HepG2 (cell line): Measurements from ENCODE around the gene RABGAP1. TPM values are rescaled to one million over a fixed set of nuclear protein-coding genes. Genes with fewer than 3 reads are reported as not detected.
A peak's percentile ranks its signal among the peaks of the same experiment; 100 is the strongest.

Experiments used
- AGO2 ChIP-seq: fragments of 200-400 bp; formaldehyde crosslinking; optimal IDR thresholded peaks from 2 replicates; pipeline ENCODE3; 2017; ENCODE audit warnings: mild to moderate bottlenecking, low read depth, low read length, moderate library complexity
- BHLHE40 ChIP-seq: IDR thresholded peaks from 2 replicates; pipeline ENCODE4 v1.6.1; 2011; ENCODE audit warnings: low read length, improper control_type of control experiment
- CREB1 ChIP-seq, 2 experiments: fragments of 450-650 bp in 1 of 2; IDR thresholded peaks; 2 replicates each; pipeline ENCODE4 v1.6.1; 2016 to 2017; ENCODE audit warnings: control low read depth in 1 of 2, mild to moderate bottlenecking in 1 of 2, missing compliant biosample characterization in 1 of 2, missing genetic modification characterization in 1 of 2
- EHMT2 ChIP-seq: fragments of 200-600 bp; sonication (generic); IDR thresholded peaks from 2 replicates; pipeline ENCODE4 v1.7.0; 2017; ENCODE audit warnings: antibody characterized with exemption, low read depth, low read length, borderline replicate concordance
- ISX ChIP-seq: sonication (generic); formaldehyde crosslinking; conservative IDR thresholded peaks from 2 replicates; pipeline ENCODE4 v1.5.0; 2020; ENCODE audit warnings: missing genetic modification reagents
- MAFK ChIP-seq, 2 experiments: IDR thresholded peaks in 1 of 2; conservative IDR thresholded peaks in 1 of 2; 2 replicates each; pipeline ENCODE4 v1.6.1; 2011; ENCODE audit warnings: improper control_type of control experiment in 2 of 2, low read length in 2 of 2
- MZF1 ChIP-seq: sonication (generic); formaldehyde crosslinking; IDR thresholded peaks from 2 replicates; pipeline ENCODE4 v1.8.1; 2023; ENCODE audit warnings: mild to moderate bottlenecking, missing genetic modification reagents, borderline replicate concordance
- RFX3 ChIP-seq: IDR thresholded peaks from 2 replicates; pipeline ENCODE4 v1.6.1; 2016; ENCODE audit warnings: missing biosample characterization, missing genetic modification reagents
- TBL1XR1 ChIP-seq: fragments of 150-350 bp; IDR thresholded peaks from 2 replicates; pipeline ENCODE4 v1.6.1; 2014; ENCODE audit warnings: borderline replicate concordance, low read length; ENCODE audit not compliant: partially characterized antibody
- ZFY ChIP-seq: sonication (generic); formaldehyde crosslinking; IDR thresholded peaks from 2 replicates; pipeline ENCODE4 v1.4.0; 2020; ENCODE audit warnings: missing genetic modification reagents
- ZNF205 ChIP-seq: IDR thresholded peaks from 2 replicates; pipeline ENCODE4 v1.6.1; 2018; ENCODE audit warnings: missing biosample characterization, missing genetic modification reagents
- ZNF224 ChIP-seq: sonication (generic); formaldehyde crosslinking; IDR thresholded peaks from 2 replicates; pipeline ENCODE4 v1.5.0; 2020; ENCODE audit warnings: mild to moderate bottlenecking, missing genetic modification reagents
- ZNF253 ChIP-seq: sonication (generic); formaldehyde crosslinking; IDR thresholded peaks from 2 replicates; pipeline ENCODE4 v1.8.0; 2022; ENCODE audit warnings: mild to moderate bottlenecking, missing genetic modification reagents, borderline replicate concordance
- ZNF256 ChIP-seq: sonication (generic); formaldehyde crosslinking; conservative IDR thresholded peaks from 2 replicates; pipeline ENCODE4 v1.4.0; 2020; ENCODE audit warnings: missing genetic modification reagents
- ZNF546 ChIP-seq: sonication (generic); formaldehyde crosslinking; conservative IDR thresholded peaks from 2 replicates; pipeline ENCODE4 v1.8.1; 2023; ENCODE audit warnings: mild to moderate bottlenecking, missing genetic modification reagents
- ZNF570 ChIP-seq: sonication (generic); formaldehyde crosslinking; IDR thresholded peaks from 2 replicates; pipeline ENCODE4 v1.4.0; 2020; ENCODE audit warnings: mild to moderate bottlenecking, missing genetic modification reagents, borderline replicate concordance
- ZNF615 ChIP-seq: sonication (generic); formaldehyde crosslinking; IDR thresholded peaks from 2 replicates; pipeline ENCODE4 v1.5.0; 2020; ENCODE audit warnings: mild to moderate bottlenecking, missing genetic modification reagents, borderline replicate concordance
- ZNF713 ChIP-seq: sonication (generic); formaldehyde crosslinking; IDR thresholded peaks from 2 replicates; pipeline ENCODE4 v1.4.0; 2020; ENCODE audit warnings: mild to moderate bottlenecking, missing genetic modification reagents
- ZNF720 ChIP-seq: sonication (generic); formaldehyde crosslinking; IDR thresholded peaks from 2 replicates; pipeline ENCODE4 v1.4.0; 2020; ENCODE audit warnings: missing genetic modification reagents
- ZNF770 ChIP-seq: sonication (generic); formaldehyde crosslinking; IDR thresholded peaks from 2 replicates; pipeline ENCODE4 v1.5.0; 2020; ENCODE audit warnings: mild to moderate bottlenecking, missing genetic modification reagents
- ZNF883 ChIP-seq: sonication (generic); formaldehyde crosslinking; IDR thresholded peaks from 2 replicates; pipeline ENCODE4 v1.5.1; 2020; ENCODE audit warnings: mild to moderate bottlenecking, missing genetic modification reagents; ENCODE audit errors: not compliant biosample characterization
- polyA plus RNA-seq, 8 experiments: library from polyadenylated mRNA; depleted of rRNA in 3 of 8; stranded (reverse) in 7 of 8; unstranded in 1 of 8; fragments of >200 nt; fragmentation: Illumina TruSeq in 4 of 8; extraction: Trizol in 4 of 8; gene quantifications; 2 replicates each; pipeline versions ENCODE4 v1.2.1 to v1.2.3, GENCODE V29; 2011 to 2016; ENCODE audit warnings: low read depth in 4 of 8, missing spikeins in 1 of 8, mixed read lengths in 1 of 8; ENCODE audit not compliant: insufficient read depth in 1 of 8
- total RNA-seq, 5 experiments: library from RNA; depleted of rRNA; stranded (reverse); fragments of >200 nt; fragmentation: Illumina TruSeq; extraction: Trizol; gene quantifications; 2 replicates each; pipeline ENCODE4 v1.2.3, GENCODE V29; 2016; ENCODE audit warnings: low read depth in 1 of 5
- TF ChIP-seq, protein P1 (sequence below): sonication (generic); formaldehyde crosslinking; IDR thresholded peaks from 2 replicates; pipeline ENCODE4 v1.4.0; 2020; ENCODE audit warnings: missing genetic modification reagents, borderline replicate concordance

The RABGAP1 gene
- total and polyA plus RNA-seq, 2 of the 13 experiments (the other 11 are each of a cell fraction or from before 2014, with no cell fraction given), result 19.1 to 19.3 TPM

DNA sequence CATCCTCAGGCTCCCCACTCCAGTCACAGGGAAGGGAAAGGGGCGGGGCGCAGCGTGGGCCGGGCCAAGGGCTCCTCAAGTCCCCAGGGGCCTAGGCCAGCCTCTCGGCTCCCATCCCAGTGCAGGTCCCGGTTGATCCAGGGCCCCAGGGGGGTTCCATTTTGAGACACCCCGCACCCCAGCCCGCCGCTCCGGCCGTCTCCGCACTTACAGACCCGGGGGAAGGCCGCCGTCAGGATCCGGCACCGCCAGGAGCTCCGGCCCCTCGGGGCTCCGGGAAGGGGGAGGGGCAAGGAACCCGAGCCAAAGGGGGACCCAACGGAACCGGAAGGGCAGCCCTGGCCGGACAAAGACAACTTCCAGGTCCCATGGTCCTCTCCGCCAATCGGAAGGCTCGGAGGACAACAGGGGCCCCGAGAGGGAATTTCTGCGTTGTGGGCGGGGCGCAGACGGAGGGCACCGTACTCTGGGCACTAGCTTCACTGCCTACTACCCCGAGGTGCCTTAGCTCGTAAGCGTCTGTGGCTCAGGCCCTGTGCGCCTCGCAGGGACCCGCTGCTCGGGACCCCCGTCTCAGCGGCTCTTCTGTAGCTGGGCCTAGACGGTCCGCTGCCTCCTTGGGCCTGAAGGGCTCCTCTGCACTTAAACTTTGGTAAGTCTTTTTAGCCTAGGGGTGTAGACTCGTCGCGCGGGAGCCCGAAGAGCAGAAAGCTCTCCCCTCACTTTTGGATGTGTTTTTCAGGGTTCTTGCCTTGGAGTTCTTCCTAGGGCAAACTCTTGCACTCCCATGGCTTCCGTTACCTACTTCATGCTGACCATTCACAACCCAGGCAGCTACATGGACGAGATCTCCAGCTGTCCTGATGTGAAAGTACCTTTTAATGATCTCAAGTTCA, 9.3 kb upstream of the RABGAP1 start, which contains the start of gene ZBTB26 (continued):
- TF ChIP-seq ZNF256 (CRISPR knock-in tag) (0 out of 2 replicates have a peak, but pooled peaks have one; percentile 47), EHMT2 (no peak), ZNF224 (CRISPR knock-in tag) (peak; percentile 83; the same call in 1 of the 2 replicates), CREB1 (IDR thresholded peaks at IDR 0.05) (peak; percentile 54), CREB1 (CRISPR knock-in tag; IDR thresholded peaks at IDR 0.05) (peak; percentile 70), ZNF713 (CRISPR knock-in tag) (no peak), ZNF883 (CRISPR knock-in tag) (peak; percentile 77), ZFY (CRISPR knock-in tag) (peak; percentile 98), ZNF720 (CRISPR knock-in tag) (no peak), TBL1XR1 (no peak), AGO2 (peak; percentile 26), BHLHE40 (no peak), ZNF205 (CRISPR knock-in tag) (no peak), ZNF546 (CRISPR knock-in tag) (peak; percentile 36; the same call in 1 of the 2 replicates), ISX (CRISPR knock-in tag) (0 out of 2 replicates have a peak, but pooled peaks have one; percentile 3), ZNF615 (CRISPR knock-in tag) (no peak), ZNF770 (CRISPR knock-in tag) (no peak), RFX3 (CRISPR knock-in tag) (no peak), ZNF570 (no peak), MAFK (conservative IDR thresholded peaks at IDR 0.05 in 1 of 2, IDR thresholded peaks at IDR 0.05 in 1 of 2; ENCODE audit: low read length in 2 of 2) (no peak), MZF1 (CRISPR knock-in tag) (no peak), ZNF253 (CRISPR knock-in tag) (no peak)
- TF ChIP-seq, protein P1, sequence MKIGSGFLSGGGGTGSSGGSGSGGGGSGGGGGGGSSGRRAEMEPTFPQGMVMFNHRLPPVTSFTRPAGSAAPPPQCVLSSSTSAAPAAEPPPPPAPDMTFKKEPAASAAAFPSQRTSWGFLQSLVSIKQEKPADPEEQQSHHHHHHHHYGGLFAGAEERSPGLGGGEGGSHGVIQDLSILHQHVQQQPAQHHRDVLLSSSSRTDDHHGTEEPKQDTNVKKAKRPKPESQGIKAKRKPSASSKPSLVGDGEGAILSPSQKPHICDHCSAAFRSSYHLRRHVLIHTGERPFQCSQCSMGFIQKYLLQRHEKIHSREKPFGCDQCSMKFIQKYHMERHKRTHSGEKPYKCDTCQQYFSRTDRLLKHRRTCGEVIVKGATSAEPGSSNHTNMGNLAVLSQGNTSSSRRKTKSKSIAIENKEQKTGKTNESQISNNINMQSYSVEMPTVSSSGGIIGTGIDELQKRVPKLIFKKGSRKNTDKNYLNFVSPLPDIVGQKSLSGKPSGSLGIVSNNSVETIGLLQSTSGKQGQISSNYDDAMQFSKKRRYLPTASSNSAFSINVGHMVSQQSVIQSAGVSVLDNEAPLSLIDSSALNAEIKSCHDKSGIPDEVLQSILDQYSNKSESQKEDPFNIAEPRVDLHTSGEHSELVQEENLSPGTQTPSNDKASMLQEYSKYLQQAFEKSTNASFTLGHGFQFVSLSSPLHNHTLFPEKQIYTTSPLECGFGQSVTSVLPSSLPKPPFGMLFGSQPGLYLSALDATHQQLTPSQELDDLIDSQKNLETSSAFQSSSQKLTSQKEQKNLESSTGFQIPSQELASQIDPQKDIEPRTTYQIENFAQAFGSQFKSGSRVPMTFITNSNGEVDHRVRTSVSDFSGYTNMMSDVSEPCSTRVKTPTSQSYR (CRISPR knock-in tag), result peak; percentile 93
